ENCODE results near the gene SNTB2.
"Not testable (repeated sequence)": the region's sequence is repeated elsewhere in the genome, so short reads cannot be mapped to it uniquely, and the experiment has no call there.

Gene SNTB2

GRCh38 chr16:69294051-69294450, 107.1 kb downstream of the SNTB2 start:
- no peak for DNase-seq

- DNase-seq = not testable (repeated sequence)
These were observed 109.8 kb downstream of the SNTB2 start for GRCh38 chr16:69296771-69297170.

- no peak for DNase-seq
These were observed 111.3 kb downstream of the SNTB2 start for GRCh38 chr16:69298261-69298660.

GRCh38 chr16:69301187-69301586, 114.2 kb downstream of the SNTB2 start:
- DNase-seq = no peak

GRCh38 chr16:69301861-69302260, 114.9 kb downstream of the SNTB2 start:
- no peak for DNase-seq

- no peak for DNase-seq
These were observed 115.3 kb downstream of the SNTB2 start for GRCh38 chr16:69302301-69302700.

- DNase-seq = no peak
These were observed 119.1 kb downstream of the SNTB2 start for GRCh38 chr16:69306031-69306430.

- no peak for DNase-seq
These were observed 120.1 kb downstream of the SNTB2 start for GRCh38 chr16:69307091-69307490.

- no peak for DNase-seq
These were observed 120.9 kb downstream of the SNTB2 start for GRCh38 chr16:69307856-69308255.

GRCh38 chr16:69309316-69309715, 122.4 kb downstream of the SNTB2 start:
- no peak for DNase-seq

- DNase-seq = peak; percentile 85
These were observed 123.9 kb downstream of the SNTB2 start, which contains the start of gene VPS4A for GRCh38 chr16:69310653-69311532. Gene VPS4A (plus strand): TSS chr16:69311350. CDS start chr16:69311512, 162 bp downstream.

- no peak for DNase-seq
These were observed 124.8 kb downstream of the SNTB2 start for GRCh38 chr16:69311533-69312387.

- DNase-seq = no peak
These were observed 126.5 kb downstream of the SNTB2 start for GRCh38 chr16:69313469-69313868.

GRCh38 chr16:69314534-69314933, 127.6 kb downstream of the SNTB2 start:
- no peak for DNase-seq

- DNase-seq = peak; percentile 6
These were observed 128.7 kb downstream of the SNTB2 start for GRCh38 chr16:69315486-69316311.

- no peak for DNase-seq
These were observed 129.7 kb downstream of the SNTB2 start for GRCh38 chr16:69316595-69317034.

GRCh38 chr16:69318177-69318910, 131.4 kb downstream of the SNTB2 start:
- no peak for DNase-seq

GRCh38 chr16:69318911-69319289, 131.9 kb downstream of the SNTB2 start:
- no peak for DNase-seq

GRCh38 chr16:69319381-69319780, 132.4 kb downstream of the SNTB2 start:
- DNase-seq = no peak

GRCh38 chr16:69319826-69320739, 133.1 kb downstream of the SNTB2 start:
- no peak for DNase-seq

GRCh38 chr16:69320740-69321073, 133.7 kb downstream of the SNTB2 start:
- no peak for DNase-seq

Data from GDM1 (cell line).